IMR-90 (cell line): Measurements from ENCODE around the gene DGKZ. TPM values are rescaled to one million over a fixed set of nuclear protein-coding genes. Genes with fewer than 3 reads are reported as not detected.

ENCODE experiments used
- ATAC-seq: fragments of 200-7000 bp; cut with Tn5 transposase; 2 replicates; pipeline ENCODE4 v1.9.1; 2020; ENCODE audit warnings: low read depth, mild to moderate bottlenecking, moderate library complexity
- BruUV-seq: library from RNA; stranded (reverse); fragments of 400-500 nt; replicated peaks from 2 replicates; lab custom pipeline; 2021; lab: Mats Ljungman, UMichigan
- CTCF ChIA-PET: fragments of 300-600 bp; formaldehyde crosslinking; extraction: SDS; loops from one replicate; lab custom pipeline; 2021; ENCODE audit warnings: antibody characterized with exemption; lab: Yijun Ruan, JAX
- POLR2A ChIA-PET: fragments of 300-600 bp; sonication (Branson Sonifier 250); formaldehyde crosslinking; loops from one replicate; lab custom pipeline; 2022; ENCODE audit warnings: antibody characterized with exemption; ENCODE audit not compliant: unreplicated experiment; lab: Charles Lee
- DNase-seq: peaks from one replicate; pipeline ENCODE4 v3.0.0; 2013
- H2AFZ ChIP-seq: replicated peaks from 2 replicates; pipeline ENCODE3; 2013; ENCODE audit warnings: low read length, mild to moderate bottlenecking; ENCODE audit not compliant: poor library complexity
- H2AK5ac ChIP-seq: 2 replicates; pipeline ENCODE4 v1.6.1; 2013; ENCODE audit warnings: low read depth, low read length, inconsistent platforms
- H2AK9ac ChIP-seq: replicated peaks from 2 replicates; pipeline ENCODE3; 2013; ENCODE audit warnings: mild to moderate bottlenecking, low read depth, low read length, moderate library complexity; ENCODE audit not compliant: poor library complexity
- H2BK120ac ChIP-seq: 2 replicates; pipeline ENCODE4 v1.6.1; 2013; ENCODE audit warnings: low read depth, low read length, inconsistent platforms
- H2BK15ac ChIP-seq: 3 replicates; pipeline ENCODE4 v1.6.1; 2013; ENCODE audit warnings: low read depth, low read length, inconsistent platforms
- H2BK20ac ChIP-seq: 2 replicates; pipeline ENCODE4 v1.6.1; 2013; ENCODE audit warnings: low read depth, mild to moderate bottlenecking, inconsistent platforms, low read length, moderate library complexity
- H2BK5ac ChIP-seq: 2 replicates; pipeline ENCODE4 v1.6.1; 2013; ENCODE audit warnings: mild to moderate bottlenecking, low read depth, low read length, inconsistent platforms; ENCODE audit not compliant: poor library complexity, severe bottlenecking
- H3K14ac ChIP-seq: replicated peaks from 2 replicates; pipeline ENCODE4 v1.6.1; 2013; ENCODE audit warnings: low read depth, low read length, inconsistent platforms
- H3K18ac ChIP-seq: 2 replicates; pipeline ENCODE4 v1.6.1; 2013; ENCODE audit warnings: low read depth, low read length, control low read depth
- H3K23ac ChIP-seq: 2 replicates; pipeline ENCODE4 v1.6.1; 2013; ENCODE audit warnings: low read depth, low read length, inconsistent platforms
- H3K27ac ChIP-seq: 2 replicates; pipeline ENCODE4 v1.5.1; 2013; ENCODE audit warnings: mild to moderate bottlenecking, control low read depth, low read length; ENCODE audit not compliant: insufficient read depth
- H3K27me3 ChIP-seq: 2 replicates; pipeline ENCODE4 v1.6.1; 2013; ENCODE audit warnings: low read length; ENCODE audit not compliant: control insufficient read depth, insufficient read depth
- H3K36me3 ChIP-seq: 2 replicates; pipeline ENCODE4 v1.6.1; 2013; ENCODE audit warnings: low read length, mixed read lengths; ENCODE audit not compliant: control insufficient read depth, insufficient read depth
- H3K4ac ChIP-seq: 2 replicates; pipeline ENCODE4 v1.6.1; 2013; ENCODE audit warnings: low read depth, low read length, inconsistent platforms
- H3K4me1 ChIP-seq: 2 replicates; pipeline ENCODE4 v1.6.1; 2013; ENCODE audit warnings: low read length, mixed read lengths; ENCODE audit not compliant: control insufficient read depth, insufficient read depth
- H3K4me2 ChIP-seq: 2 replicates; pipeline ENCODE4 v1.6.1; 2013; ENCODE audit warnings: low read depth, mild to moderate bottlenecking, control low read depth, low read length, moderate library complexity
- H3K4me3 ChIP-seq: 2 replicates; pipeline ENCODE4 v1.5.1; 2013; ENCODE audit warnings: low read depth, mild to moderate bottlenecking, control low read depth, low read length, moderate library complexity; ENCODE audit not compliant: insufficient read depth
- H3K56ac ChIP-seq: 2 replicates; pipeline ENCODE4 v1.6.1; 2013; ENCODE audit warnings: low read length, inconsistent platforms; ENCODE audit not compliant: insufficient read depth; ENCODE audit errors: extremely low read depth
- H3K79me1 ChIP-seq, 2 experiments: 2 replicates each; pipeline ENCODE4 v1.6.1; 2013; ENCODE audit warnings: low read length in 2 of 2, inconsistent platforms in 1 of 2, low read depth in 1 of 2
- H3K9ac ChIP-seq: 2 replicates; pipeline ENCODE4 v1.6.1; 2013; ENCODE audit warnings: low read depth, low read length, control low read depth
- H3K9me1 ChIP-seq: 2 replicates; pipeline ENCODE4 v1.6.1; 2013; ENCODE audit warnings: low read length, inconsistent platforms; ENCODE audit not compliant: insufficient read depth
- H3K9me3 ChIP-seq: 2 replicates; pipeline ENCODE4 v1.6.1; 2013; ENCODE audit warnings: low read length; ENCODE audit not compliant: control insufficient read depth, insufficient read depth
- H4K20me1 ChIP-seq: 2 replicates; pipeline ENCODE4 v1.6.1; 2013; ENCODE audit warnings: low read length, inconsistent platforms; ENCODE audit not compliant: insufficient read depth
- H4K5ac ChIP-seq: 2 replicates; pipeline ENCODE4 v1.6.1; 2013; ENCODE audit warnings: mild to moderate bottlenecking, low read depth, low read length, control low read depth
- H4K8ac ChIP-seq, 2 experiments: 2 replicates each; pipeline ENCODE4 v1.6.1; 2013; ENCODE audit warnings: low read depth in 2 of 2, low read length in 2 of 2, control low read depth in 1 of 2, inconsistent platforms in 1 of 2
- H4K91ac ChIP-seq: 2 replicates; pipeline ENCODE4 v1.6.1; 2013; ENCODE audit warnings: low read depth, low read length, inconsistent platforms; ENCODE audit not compliant: insufficient read depth
- BHLHE40 ChIP-seq: fragments of 150-350 bp; IDR thresholded peaks from 2 replicates; pipeline ENCODE4 v1.6.1; 2016; ENCODE audit warnings: mild to moderate bottlenecking, low read depth, low read length
- CEBPB ChIP-seq: IDR thresholded peaks from 2 replicates; pipeline ENCODE4 v1.6.1; 2012; ENCODE audit warnings: low read depth, low read length, improper control_type of control experiment
- CHD1 ChIP-seq: IDR thresholded peaks from 2 replicates; pipeline ENCODE4 v1.6.1; 2012; ENCODE audit warnings: low read depth, low read length, improper control_type of control experiment
- CTCF ChIP-seq: conservative IDR thresholded peaks from 2 replicates; pipeline ENCODE4 v1.5.1; 2012; ENCODE audit warnings: mild to moderate bottlenecking, low read depth, low read length, improper control_type of control experiment
- FOS ChIP-seq: fragments of 150-350 bp; IDR thresholded peaks from 2 replicates; pipeline ENCODE4 v1.6.1; 2016; ENCODE audit warnings: low read depth, low read length
- MAFK ChIP-seq: IDR thresholded peaks from 2 replicates; pipeline ENCODE4 v1.6.1; 2012; ENCODE audit warnings: low read depth, low read length, improper control_type of control experiment
- MAZ ChIP-seq: IDR thresholded peaks from 2 replicates; pipeline ENCODE4 v1.6.1; 2012; ENCODE audit warnings: low read depth, mild to moderate bottlenecking, low read length, improper control_type of control experiment, moderate library complexity, borderline replicate concordance
- MXI1 ChIP-seq: IDR thresholded peaks from 2 replicates; pipeline ENCODE4 v1.6.1; 2012; ENCODE audit warnings: low read depth, mild to moderate bottlenecking, low read length, moderate library complexity, borderline replicate concordance
- NFE2L2 ChIP-seq: fragments of 150-350 bp; IDR thresholded peaks from 2 replicates; pipeline ENCODE4 v1.6.1; 2016; ENCODE audit warnings: low read depth, mild to moderate bottlenecking, low read length
- POLR2A ChIP-seq: IDR thresholded peaks from 2 replicates; pipeline ENCODE4 v1.6.1; 2012; ENCODE audit warnings: mild to moderate bottlenecking, low read depth, low read length
- RAD21 ChIP-seq: IDR thresholded peaks from 2 replicates; pipeline ENCODE4 v1.6.1; 2012; ENCODE audit warnings: low read length, improper control_type of control experiment
- RCOR1 ChIP-seq: IDR thresholded peaks from 2 replicates; pipeline ENCODE4 v1.6.1; 2012; ENCODE audit warnings: mild to moderate bottlenecking, low read length, improper control_type of control experiment; ENCODE audit not compliant: insufficient replicate concordance
- RFX5 ChIP-seq: IDR thresholded peaks from 2 replicates; pipeline ENCODE4 v1.8.0; 2012; ENCODE audit warnings: low read depth, mild to moderate bottlenecking, low read length, moderate library complexity
- SMC3 ChIP-seq: fragments of 150-350 bp; IDR thresholded peaks from 2 replicates; pipeline ENCODE4 v1.6.1; 2016; ENCODE audit warnings: low read depth, mild to moderate bottlenecking, antibody characterized with exemption, low read length, moderate library complexity
- WGBS, 2 experiments: methylation state at CpG; one replicate each; pipeline versions ENCODE4 v1.1.5 to v1.1.7; 2013; ENCODE audit warnings: missing lambda C conversion rate in 2 of 2; ENCODE audit not compliant: insufficient read length in 1 of 2; ENCODE audit errors: extremely low coverage in 2 of 2; 5-methylcytosine and 5-hydroxymethylcytosine counted together
- dilution Hi-C: fragments of 300-500 bp; cut with HindIII; formaldehyde crosslinking; loops from one replicate; pipeline ENCODE4 v1.14.3; 2018; ENCODE audit warnings: low sequenced_read_pairs; ENCODE audit not compliant: unreplicated experiment
- in situ Hi-C: fragments of 300-500 bp; cut with MboI; formaldehyde crosslinking; loops from 3 replicates; pipeline ENCODE4 v1.14.3; 2019; ENCODE audit warnings: low sequenced_read_pairs, inconsistent platforms, mixed read lengths
- intact Hi-C: fragments of 100-400 bp; cut with micrococcal nuclease; formaldehyde crosslinking; loops from 2 replicates; pipeline ENCODE4 v1.10.0; 2022
- polyA plus RNA-seq, 3 experiments: library from polyadenylated mRNA; depleted of rRNA; stranded (reverse); fragments of >200 nt; gene quantifications; 2 replicates each; pipeline ENCODE4 v1.2.3, GENCODE V29; 2012; ENCODE audit warnings: low replicate concordance in 1 of 3
- total RNA-seq: library from RNA; depleted of rRNA; stranded (reverse); fragments of >200 nt; gene quantifications from 2 replicates; pipeline ENCODE4 v1.2.3, GENCODE V29; 2012
- TF ChIP-seq, protein P1 (sequence below): fragments of 150-350 bp; IDR thresholded peaks from 2 replicates; pipeline ENCODE4 v1.6.1; 2017; ENCODE audit warnings: mild to moderate bottlenecking, antibody characterized with exemption, low read length, low read depth
- TF ChIP-seq, protein P2 (sequence below): fragments of 150-350 bp; IDR thresholded peaks from 2 replicates; pipeline ENCODE4 v1.6.1; 2016; ENCODE audit warnings: low read depth, mild to moderate bottlenecking, low read length, moderate library complexity, borderline replicate concordance

DGKZ gene
- total and polyA plus RNA-seq, 2 of the 4 experiments (the other 2 are of a cell fraction): 46.8 to 62.0 TPM

DNA sequence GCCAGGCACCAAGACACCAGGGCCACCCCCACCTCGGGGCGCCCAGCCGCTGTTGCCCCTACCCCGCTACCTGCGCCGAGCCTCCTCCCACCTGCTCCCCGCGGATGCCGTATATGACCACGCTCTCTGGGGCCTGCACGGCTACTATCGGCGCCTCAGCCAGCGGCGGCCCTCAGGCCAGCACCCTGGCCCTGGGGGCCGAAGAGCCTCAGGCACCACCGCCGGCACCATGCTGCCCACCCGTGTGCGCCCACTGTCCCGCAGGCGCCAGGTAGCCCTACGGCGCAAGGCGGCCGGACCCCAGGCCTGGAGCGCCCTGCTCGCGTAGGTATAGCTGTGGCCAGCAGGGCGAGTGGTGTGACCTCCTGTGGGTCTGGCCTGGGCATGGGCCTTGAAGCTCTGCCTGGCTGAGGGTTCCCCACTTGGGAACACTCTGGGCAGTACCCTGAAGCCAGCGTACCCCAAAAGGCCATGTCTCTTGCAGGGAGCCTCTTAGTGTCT lies 19.4 kb downstream of the DGKZ start:
- H2AK5ac ChIP-seq: no peak overlapping the region
- H4K91ac ChIP-seq: no peak overlapping the region
- H4K20me1 ChIP-seq: peaks cover 31% of the 10 kb centered on the region
- ChIA-PET CTCF (no interaction called here), POLR2A (no interaction called here)
- H3K56ac ChIP-seq: no peak overlapping the region
- WGBS, 2 experiments: 95% methylated on average over 24 of the region's 31 CpGs; no CpG with 5 or more reads in 1 of the 2 experiments
- no peak for TF ChIP-seq NFE2L2
- TF ChIP-seq CEBPB: no peak
- TF ChIP-seq POLR2A: no peak
- no peak for TF ChIP-seq MXI1
- TF ChIP-seq, protein P1, sequence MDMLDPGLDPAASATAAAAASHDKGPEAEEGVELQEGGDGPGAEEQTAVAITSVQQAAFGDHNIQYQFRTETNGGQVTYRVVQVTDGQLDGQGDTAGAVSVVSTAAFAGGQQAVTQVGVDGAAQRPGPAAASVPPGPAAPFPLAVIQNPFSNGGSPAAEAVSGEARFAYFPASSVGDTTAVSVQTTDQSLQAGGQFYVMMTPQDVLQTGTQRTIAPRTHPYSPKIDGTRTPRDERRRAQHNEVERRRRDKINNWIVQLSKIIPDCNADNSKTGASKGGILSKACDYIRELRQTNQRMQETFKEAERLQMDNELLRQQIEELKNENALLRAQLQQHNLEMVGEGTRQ: no peak
- TF ChIP-seq, protein P2, sequence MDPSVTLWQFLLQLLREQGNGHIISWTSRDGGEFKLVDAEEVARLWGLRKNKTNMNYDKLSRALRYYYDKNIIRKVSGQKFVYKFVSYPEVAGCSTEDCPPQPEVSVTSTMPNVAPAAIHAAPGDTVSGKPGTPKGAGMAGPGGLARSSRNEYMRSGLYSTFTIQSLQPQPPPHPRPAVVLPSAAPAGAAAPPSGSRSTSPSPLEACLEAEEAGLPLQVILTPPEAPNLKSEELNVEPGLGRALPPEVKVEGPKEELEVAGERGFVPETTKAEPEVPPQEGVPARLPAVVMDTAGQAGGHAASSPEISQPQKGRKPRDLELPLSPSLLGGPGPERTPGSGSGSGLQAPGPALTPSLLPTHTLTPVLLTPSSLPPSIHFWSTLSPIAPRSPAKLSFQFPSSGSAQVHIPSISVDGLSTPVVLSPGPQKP: no peak
- no peak for TF ChIP-seq FOS
- no peak for TF ChIP-seq RFX5
- no peak for TF ChIP-seq SMC3
- TF ChIP-seq RCOR1: no peak
- TF ChIP-seq CTCF: no peak
- no peak for TF ChIP-seq MAZ
- TF ChIP-seq CHD1: no peak
- no peak for TF ChIP-seq RAD21
- no peak for TF ChIP-seq MAFK
- TF ChIP-seq BHLHE40: no peak
- no peak overlapping the region for H3K23ac ChIP-seq
- peaks cover 18 to 64% of the 10 kb centered on the region in 2 experiments for H3K79me1 ChIP-seq
- H3K4me1 ChIP-seq: peaks cover 31% of the 10 kb centered on the region
- DNase-seq: no peak
- no peak overlapping the region for H3K4me2 ChIP-seq
- H3K27ac ChIP-seq: no peak overlapping the region
- H3K36me3 ChIP-seq: peaks cover 15% of the 10 kb centered on the region; the same call in 1 of the 2 replicates
- no TSS peak for BruUV-seq
- H2BK15ac ChIP-seq: no peak overlapping the region
- no peak overlapping the region for H4K5ac ChIP-seq
- no peak overlapping the region for H2BK5ac ChIP-seq
- no peak overlapping the region for H3K18ac ChIP-seq
- no peaks in the 10 kb centered on the region for H3K9me3 ChIP-seq
- H2AK9ac ChIP-seq: peak overlapping the region; percentile 55
- no peak overlapping the region for H4K8ac ChIP-seq
- no peak overlapping the region for H2BK20ac ChIP-seq
- H3K9ac ChIP-seq: no peak overlapping the region
- no peak overlapping the region for H2AFZ ChIP-seq
- no peak overlapping the region for H3K14ac ChIP-seq
- H2BK120ac ChIP-seq: no peak overlapping the region
- no peaks in the 10 kb centered on the region for H3K27me3 ChIP-seq
- in situ Hi-C loops: no loop called here
- intact Hi-C loops: no loop called here
- dilution Hi-C loops: no loop called here
- ATAC-seq: no peak
- no peak overlapping the region for H3K4me3 ChIP-seq
- H3K9me1 ChIP-seq: peaks cover 9% of the 10 kb centered on the region; the same call in 1 of the 2 replicates
- no peak overlapping the region for H3K4ac ChIP-seq
